GM23338 (cell line): Measurements from ENCODE around the gene KIF21A. TPM values are rescaled to one million over a fixed set of nuclear protein-coding genes. Genes with fewer than 3 reads are reported as not detected.

Experiments
- ATAC-seq: fragments of 200-7000 bp; cut with Tn5 transposase; 3 replicates; pipeline ENCODE4 v1.9.1; 2020
- DNase-seq: peaks from one replicate; pipeline ENCODE4 v3.0.0-alpha.2; 2015; ENCODE audit warnings: low spot score
- H2AFZ ChIP-seq: fragments of 200-600 bp; sonication (generic); 2 replicates; pipeline ENCODE4 v1.8.0; 2016; ENCODE audit warnings: antibody characterized with exemption, mild to moderate bottlenecking, moderate library complexity
- H3F3A ChIP-seq: fragments of 200-600 bp; sonication (generic); replicated peaks from 2 replicates; pipeline ENCODE4 v1.8.0; 2017; ENCODE audit warnings: antibody characterized with exemption, mixed run types, low read depth
- H3K27ac ChIP-seq: fragments of 200-600 bp; sonication (generic); 2 replicates; pipeline ENCODE4 v1.6.1; 2016; ENCODE audit warnings: low read depth
- H3K27me3 ChIP-seq: fragments of 200-600 bp; sonication (generic); 2 replicates; pipeline ENCODE4 v1.8.0; 2016; ENCODE audit warnings: mild to moderate bottlenecking, mixed run types, moderate library complexity; ENCODE audit not compliant: insufficient read depth
- H3K36me3 ChIP-seq: fragments of 200-600 bp; sonication (generic); 2 replicates; pipeline ENCODE4 v1.8.0; 2016; ENCODE audit warnings: mild to moderate bottlenecking; ENCODE audit not compliant: insufficient read depth
- H3K4me1 ChIP-seq: fragments of 200-600 bp; sonication (generic); 2 replicates; pipeline ENCODE4 v1.8.0; 2016; ENCODE audit warnings: mild to moderate bottlenecking, moderate library complexity; ENCODE audit not compliant: insufficient read depth
- H3K4me2 ChIP-seq: fragments of 200-600 bp; sonication (generic); 2 replicates; pipeline ENCODE4 v1.7.1; 2017; ENCODE audit warnings: mixed run types
- H3K4me3 ChIP-seq: fragments of 200-600 bp; sonication (generic); 2 replicates; pipeline ENCODE4 v1.6.1; 2016; ENCODE audit warnings: mixed run types
- H3K79me2 ChIP-seq: fragments of 200-600 bp; sonication (generic); replicated peaks from 2 replicates; pipeline ENCODE4 v1.8.0; 2017; ENCODE audit warnings: mild to moderate bottlenecking; ENCODE audit not compliant: insufficient read depth
- H3K9me2 ChIP-seq: fragments of 200-600 bp; sonication (generic); 2 replicates; pipeline ENCODE4 v1.8.0; 2017; ENCODE audit not compliant: insufficient read depth
- H4K20me1 ChIP-seq: fragments of 200-600 bp; sonication (generic); replicated peaks from 2 replicates; pipeline ENCODE4 v1.8.0; 2017; ENCODE audit warnings: mild to moderate bottlenecking; ENCODE audit not compliant: insufficient read depth
- H3K27ac Mint-ChIP-seq: 2 replicates; pipeline ENCODE4 v1.8.0; 2020; ENCODE audit warnings: inconsistent platforms, mild to moderate bottlenecking, moderate library complexity, mixed read lengths
- H3K27me3 Mint-ChIP-seq: 3 replicates; pipeline ENCODE4 v1.8.0; 2022; ENCODE audit warnings: low read depth, mild to moderate bottlenecking, moderate library complexity, mixed read lengths, inconsistent platforms; ENCODE audit not compliant: insufficient read depth, poor library complexity
- H3K36me3 Mint-ChIP-seq: 3 replicates; pipeline ENCODE4 v1.8.0; 2021; ENCODE audit warnings: low read depth, mild to moderate bottlenecking, inconsistent platforms, moderate library complexity, mixed read lengths
- H3K4me1 Mint-ChIP-seq: 3 replicates; pipeline ENCODE4 v1.8.0; 2020; ENCODE audit warnings: mild to moderate bottlenecking, inconsistent platforms, mixed read lengths
- H3K4me3 Mint-ChIP-seq: 3 replicates; pipeline ENCODE4 v1.8.0; 2021; ENCODE audit warnings: moderate library complexity, mild to moderate bottlenecking, inconsistent platforms, mixed read lengths
- H3K9me3 Mint-ChIP-seq: 3 replicates; pipeline ENCODE4 v1.8.0; 2020; ENCODE audit warnings: moderate library complexity, mild to moderate bottlenecking, inconsistent platforms, mixed read lengths
- EZH2phosphoT487 ChIP-seq: fragments of 200-600 bp; sonication (generic); IDR thresholded peaks from one replicate; pipeline ENCODE4 v1.8.1; 2018; ENCODE audit warnings: antibody characterized with exemption; ENCODE audit not compliant: unreplicated experiment
- JUNB ChIP-seq: IDR thresholded peaks from one replicate; pipeline ENCODE4 v1.6.1; 2016; ENCODE audit warnings: antibody characterized with exemption; ENCODE audit not compliant: unreplicated experiment
- NANOG ChIP-seq: IDR thresholded peaks from 2 replicates; pipeline ENCODE4 v1.6.1; 2016; ENCODE audit warnings: antibody characterized with exemption, borderline replicate concordance
- ZNF114 ChIP-seq: fragments of 250-450 bp; sonication (Bioruptor Pico); IDR thresholded peaks from 2 replicates; pipeline ENCODE4 v1.5.0; 2020; ENCODE audit warnings: mild to moderate bottlenecking, moderate library complexity
- ZNF331 ChIP-seq: fragments of 250-450 bp; sonication (Bioruptor Pico); IDR thresholded peaks from 2 replicates; pipeline ENCODE4 v1.5.0; 2020; ENCODE audit warnings: low read depth, mild to moderate bottlenecking, moderate library complexity
- polyA plus RNA-seq: library from polyadenylated mRNA; unstranded; fragments of >200 nt; fragmentation: Nextera tagmentation; extraction: Ambion mirVana; gene quantifications from 2 replicates; pipeline ENCODE4 v1.2.1, GENCODE V29; 2016
- total RNA-seq: library from RNA; depleted of rRNA; stranded (reverse); fragments of >200 nt; shearing (Covaris generic); gene quantifications from 2 replicates; pipeline ENCODE4 v1.2.3, GENCODE V29; 2014
- TF ChIP-seq, protein P1 (sequence below): IDR thresholded peaks from 2 replicates; pipeline ENCODE4 v1.6.1; 2016; ENCODE audit warnings: antibody characterized with exemption
- TF ChIP-seq, protein P2 (sequence below), 2 experiments: fragments of 200-600 bp in 1 of 2; sonication (generic) in 1 of 2; conservative IDR thresholded peaks; 2 replicates each; pipeline versions ENCODE4 v1.5.1 to v1.6.1; 2016 to 2017; ENCODE audit warnings: antibody characterized with exemption in 2 of 2, low read depth in 2 of 2, mild to moderate bottlenecking in 2 of 2, moderate library complexity in 1 of 2
- TF ChIP-seq, protein P3 (sequence below): fragments of 250-450 bp; sonication (Bioruptor Pico); IDR thresholded peaks from 2 replicates; pipeline ENCODE4 v1.5.0; 2020; ENCODE audit warnings: mild to moderate bottlenecking, moderate library complexity

KIF21A gene
- total and polyA plus RNA-seq, 2 experiments from 2014 or later = 28.8 to 32.0 TPM

DNA sequence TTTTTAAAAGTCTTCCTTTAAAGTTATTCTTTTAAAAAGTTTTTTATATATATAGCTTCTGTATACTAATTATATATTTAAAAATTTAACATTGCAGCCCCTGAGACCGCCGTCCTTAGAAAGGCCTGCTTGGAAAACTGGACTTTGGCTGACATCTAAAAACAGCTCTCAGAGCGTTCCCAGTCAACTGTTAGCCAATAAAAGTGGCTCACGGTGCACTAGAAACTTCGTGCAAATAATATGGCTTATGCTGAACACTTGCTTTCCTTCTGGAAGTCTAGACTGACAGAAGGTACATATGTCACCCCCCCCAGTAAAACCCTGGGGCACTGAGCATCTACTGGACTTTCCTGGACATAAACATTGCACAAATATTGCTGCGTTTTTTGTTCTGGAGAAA lies 115.0 kb downstream of the KIF21A start:
- Mint-ChIP-seq H3K36me3 (peaks cover 28% of the 10 kb centered on the region), H3K27ac (no peak overlapping the region)

More for the DNA sequence above, 115.0 kb downstream of the KIF21A start:
- Histone ChIP-seq H3F3A (no peaks in the 10 kb centered on the region), H3K9me2 (no peaks in the 10 kb centered on the region), H3K79me2 (no peaks in the 10 kb centered on the region), H4K20me1 (no peaks in the 10 kb centered on the region), H3K27ac (no peak overlapping the region), H3K4me1 (no peaks in the 10 kb centered on the region), H3K36me3 (no peaks in the 10 kb centered on the region; the same call in none of the 2 replicates), H3K4me3 (no peak overlapping the region), H3K4me2 (no peak overlapping the region), H3K27me3 (no peaks in the 10 kb centered on the region), H2AFZ (no peak overlapping the region)
- TF ChIP-seq JUNB = no peak
- TF ChIP-seq ZNF114 (CRISPR knock-in tag) = no peak
- no peak for TF ChIP-seq EZH2phosphoT487
- no peak for TF ChIP-seq NANOG
- TF ChIP-seq ZNF331 = no peak
- TF ChIP-seq, protein P1, sequence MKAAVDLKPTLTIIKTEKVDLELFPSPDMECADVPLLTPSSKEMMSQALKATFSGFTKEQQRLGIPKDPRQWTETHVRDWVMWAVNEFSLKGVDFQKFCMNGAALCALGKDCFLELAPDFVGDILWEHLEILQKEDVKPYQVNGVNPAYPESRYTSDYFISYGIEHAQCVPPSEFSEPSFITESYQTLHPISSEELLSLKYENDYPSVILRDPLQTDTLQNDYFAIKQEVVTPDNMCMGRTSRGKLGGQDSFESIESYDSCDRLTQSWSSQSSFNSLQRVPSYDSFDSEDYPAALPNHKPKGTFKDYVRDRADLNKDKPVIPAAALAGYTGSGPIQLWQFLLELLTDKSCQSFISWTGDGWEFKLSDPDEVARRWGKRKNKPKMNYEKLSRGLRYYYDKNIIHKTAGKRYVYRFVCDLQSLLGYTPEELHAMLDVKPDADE = no peak
- TF ChIP-seq, protein P2, sequence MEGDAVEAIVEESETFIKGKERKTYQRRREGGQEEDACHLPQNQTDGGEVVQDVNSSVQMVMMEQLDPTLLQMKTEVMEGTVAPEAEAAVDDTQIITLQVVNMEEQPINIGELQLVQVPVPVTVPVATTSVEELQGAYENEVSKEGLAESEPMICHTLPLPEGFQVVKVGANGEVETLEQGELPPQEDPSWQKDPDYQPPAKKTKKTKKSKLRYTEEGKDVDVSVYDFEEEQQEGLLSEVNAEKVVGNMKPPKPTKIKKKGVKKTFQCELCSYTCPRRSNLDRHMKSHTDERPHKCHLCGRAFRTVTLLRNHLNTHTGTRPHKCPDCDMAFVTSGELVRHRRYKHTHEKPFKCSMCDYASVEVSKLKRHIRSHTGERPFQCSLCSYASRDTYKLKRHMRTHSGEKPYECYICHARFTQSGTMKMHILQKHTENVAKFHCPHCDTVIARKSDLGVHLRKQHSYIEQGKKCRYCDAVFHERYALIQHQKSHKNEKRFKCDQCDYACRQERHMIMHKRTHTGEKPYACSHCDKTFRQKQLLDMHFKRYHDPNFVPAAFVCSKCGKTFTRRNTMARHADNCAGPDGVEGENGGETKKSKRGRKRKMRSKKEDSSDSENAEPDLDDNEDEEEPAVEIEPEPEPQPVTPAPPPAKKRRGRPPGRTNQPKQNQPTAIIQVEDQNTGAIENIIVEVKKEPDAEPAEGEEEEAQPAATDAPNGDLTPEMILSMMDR (conservative IDR thresholded peaks at IDR 0.05; ENCODE audit: low read depth in 2 of 2) = no peak
- TF ChIP-seq, protein P3, sequence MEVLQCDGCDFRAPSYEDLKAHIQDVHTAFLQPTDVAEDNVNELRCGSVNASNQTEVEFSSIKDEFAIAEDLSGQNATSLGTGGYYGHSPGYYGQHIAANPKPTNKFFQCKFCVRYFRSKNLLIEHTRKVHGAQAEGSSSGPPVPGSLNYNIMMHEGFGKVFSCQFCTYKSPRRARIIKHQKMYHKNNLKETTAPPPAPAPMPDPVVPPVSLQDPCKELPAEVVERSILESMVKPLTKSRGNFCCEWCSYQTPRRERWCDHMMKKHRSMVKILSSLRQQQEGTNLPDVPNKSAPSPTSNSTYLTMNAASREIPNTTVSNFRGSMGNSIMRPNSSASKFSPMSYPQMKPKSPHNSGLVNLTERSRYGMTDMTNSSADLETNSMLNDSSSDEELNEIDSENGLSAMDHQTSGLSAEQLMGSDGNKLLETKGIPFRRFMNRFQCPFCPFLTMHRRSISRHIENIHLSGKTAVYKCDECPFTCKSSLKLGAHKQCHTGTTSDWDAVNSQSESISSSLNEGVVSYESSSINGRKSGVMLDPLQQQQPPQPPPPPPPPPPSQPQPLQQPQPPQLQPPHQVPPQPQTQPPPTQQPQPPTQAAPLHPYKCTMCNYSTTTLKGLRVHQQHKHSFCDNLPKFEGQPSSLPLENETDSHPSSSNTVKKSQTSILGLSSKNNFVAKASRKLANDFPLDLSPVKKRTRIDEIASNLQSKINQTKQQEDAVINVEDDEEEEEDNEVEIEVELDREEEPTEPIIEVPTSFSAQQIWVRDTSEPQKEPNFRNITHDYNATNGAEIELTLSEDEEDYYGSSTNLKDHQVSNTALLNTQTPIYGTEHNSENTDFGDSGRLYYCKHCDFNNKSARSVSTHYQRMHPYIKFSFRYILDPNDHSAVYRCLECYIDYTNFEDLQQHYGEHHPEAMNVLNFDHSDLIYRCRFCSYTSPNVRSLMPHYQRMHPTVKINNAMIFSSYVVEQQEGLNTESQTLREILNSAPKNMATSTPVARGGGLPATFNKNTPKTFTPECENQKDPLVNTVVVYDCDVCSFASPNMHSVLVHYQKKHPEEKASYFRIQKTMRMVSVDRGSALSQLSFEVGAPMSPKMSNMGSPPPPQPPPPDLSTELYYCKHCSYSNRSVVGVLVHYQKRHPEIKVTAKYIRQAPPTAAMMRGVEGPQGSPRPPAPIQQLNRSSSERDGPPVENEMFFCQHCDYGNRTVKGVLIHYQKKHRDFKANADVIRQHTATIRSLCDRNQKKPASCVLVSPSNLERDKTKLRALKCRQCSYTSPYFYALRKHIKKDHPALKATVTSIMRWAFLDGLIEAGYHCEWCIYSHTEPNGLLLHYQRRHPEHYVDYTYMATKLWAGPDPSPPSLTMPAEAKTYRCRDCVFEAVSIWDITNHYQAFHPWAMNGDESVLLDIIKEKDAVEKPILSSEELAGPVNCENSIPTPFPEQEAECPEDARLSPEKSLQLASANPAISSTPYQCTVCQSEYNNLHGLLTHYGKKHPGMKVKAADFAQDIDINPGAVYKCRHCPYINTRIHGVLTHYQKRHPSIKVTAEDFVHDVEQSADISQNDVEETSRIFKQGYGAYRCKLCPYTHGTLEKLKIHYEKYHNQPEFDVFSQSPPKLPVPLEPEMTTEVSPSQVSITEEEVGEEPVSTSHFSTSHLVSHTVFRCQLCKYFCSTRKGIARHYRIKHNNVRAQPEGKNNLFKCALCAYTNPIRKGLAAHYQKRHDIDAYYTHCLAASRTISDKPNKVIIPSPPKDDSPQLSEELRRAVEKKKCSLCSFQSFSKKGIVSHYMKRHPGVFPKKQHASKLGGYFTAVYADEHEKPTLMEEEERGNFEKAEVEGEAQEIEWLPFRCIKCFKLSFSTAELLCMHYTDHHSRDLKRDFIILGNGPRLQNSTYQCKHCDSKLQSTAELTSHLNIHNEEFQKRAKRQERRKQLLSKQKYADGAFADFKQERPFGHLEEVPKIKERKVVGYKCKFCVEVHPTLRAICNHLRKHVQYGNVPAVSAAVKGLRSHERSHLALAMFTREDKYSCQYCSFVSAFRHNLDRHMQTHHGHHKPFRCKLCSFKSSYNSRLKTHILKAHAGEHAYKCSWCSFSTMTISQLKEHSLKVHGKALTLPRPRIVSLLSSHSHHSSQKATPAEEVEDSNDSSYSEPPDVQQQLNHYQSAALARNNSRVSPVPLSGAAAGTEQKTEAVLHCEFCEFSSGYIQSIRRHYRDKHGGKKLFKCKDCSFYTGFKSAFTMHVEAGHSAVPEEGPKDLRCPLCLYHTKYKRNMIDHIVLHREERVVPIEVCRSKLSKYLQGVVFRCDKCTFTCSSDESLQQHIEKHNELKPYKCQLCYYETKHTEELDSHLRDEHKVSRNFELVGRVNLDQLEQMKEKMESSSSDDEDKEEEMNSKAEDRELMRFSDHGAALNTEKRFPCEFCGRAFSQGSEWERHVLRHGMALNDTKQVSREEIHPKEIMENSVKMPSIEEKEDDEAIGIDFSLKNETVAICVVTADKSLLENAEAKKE = no peak
- no peak for DNase-seq
- Mint-ChIP-seq H3K9me3 (no peaks in the 10 kb centered on the region), H3K4me3 (no peak overlapping the region), H3K4me1 (no peaks in the 10 kb centered on the region), H3K27me3 (no peaks in the 10 kb centered on the region)
- ATAC-seq = no peak
